ENCODE measurements around the gene GPR158. TPM values are rescaled to one million over a fixed set of nuclear protein-coding genes. Genes with fewer than 3 reads are reported as not detected.

Gene GPR158
- polyA plus RNA-seq, 6 donors from 2014 or later = not detected

DNA sequence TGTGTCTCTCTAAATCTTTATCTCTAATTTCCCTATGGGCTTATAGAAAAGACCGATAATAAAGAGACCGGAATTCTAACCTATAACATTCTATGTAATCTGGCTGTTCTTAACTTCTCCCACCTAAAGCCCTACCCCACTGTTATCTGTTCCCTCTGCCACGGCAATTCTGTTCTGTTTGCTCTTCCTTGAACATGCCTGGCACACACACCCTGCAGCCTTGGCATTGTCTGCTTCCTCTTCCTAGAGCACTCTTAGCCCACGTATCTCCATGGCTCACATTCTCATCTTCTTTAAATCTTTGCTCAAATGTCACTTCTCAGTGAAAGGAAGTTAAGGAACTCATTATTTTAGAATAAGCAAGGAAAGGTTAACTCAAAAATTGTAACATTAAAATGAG, 309.2 kb downstream of the GPR158 start:
- H3K27me3 Mint-ChIP-seq = no peaks in the 10 kb centered on the region
- no peak for ATAC-seq (ENCODE audit: low read depth in 2 of 2)
- no peaks in the 10 kb centered on the region for H3K4me1 Mint-ChIP-seq
- no peaks in the 10 kb centered on the region for H3K36me3 Mint-ChIP-seq
- peaks cover 4 to 11% (median 6%) of the 10 kb centered on the region in 7 donors for H3K9me3 Mint-ChIP-seq
- H3K4me3 Mint-ChIP-seq = no peak overlapping the region
- DNase-seq = no peak
- H3K27ac Mint-ChIP-seq = no peak overlapping the region

DNA sequence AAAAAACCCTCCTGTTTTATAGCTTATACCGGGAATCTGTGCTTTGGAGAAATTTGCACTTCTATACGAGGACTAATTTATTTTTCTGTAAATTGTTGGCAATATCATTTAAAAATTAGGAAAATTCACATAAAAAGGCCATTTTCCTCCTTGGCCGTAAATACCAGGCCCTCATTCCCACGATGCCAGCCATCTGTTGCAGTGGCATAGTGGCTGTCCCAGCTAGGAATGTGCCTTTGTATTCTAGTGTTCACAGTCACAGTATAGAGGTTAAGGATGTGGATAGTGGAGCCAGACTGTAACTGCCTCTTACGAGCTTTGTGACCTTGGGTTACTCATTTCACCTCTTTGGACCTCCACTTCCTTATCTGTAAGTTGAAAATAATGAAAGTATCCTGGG, 312.5 kb downstream of the GPR158 start:
- H3K4me1 Mint-ChIP-seq = no peaks in the 10 kb centered on the region
- peaks cover 2 to 11% (median 6%) of the 10 kb centered on the region in 7 donors for H3K9me3 Mint-ChIP-seq
- DNase-seq (no peak), ATAC-seq (ENCODE audit: low read depth in 2 of 2) (no peak)
- no peak overlapping the region for H3K4me3 Mint-ChIP-seq
- no peaks in the 10 kb centered on the region for H3K36me3 Mint-ChIP-seq
- H3K27me3 Mint-ChIP-seq = no peaks in the 10 kb centered on the region
- H3K27ac Mint-ChIP-seq = no peak overlapping the region

DNA sequence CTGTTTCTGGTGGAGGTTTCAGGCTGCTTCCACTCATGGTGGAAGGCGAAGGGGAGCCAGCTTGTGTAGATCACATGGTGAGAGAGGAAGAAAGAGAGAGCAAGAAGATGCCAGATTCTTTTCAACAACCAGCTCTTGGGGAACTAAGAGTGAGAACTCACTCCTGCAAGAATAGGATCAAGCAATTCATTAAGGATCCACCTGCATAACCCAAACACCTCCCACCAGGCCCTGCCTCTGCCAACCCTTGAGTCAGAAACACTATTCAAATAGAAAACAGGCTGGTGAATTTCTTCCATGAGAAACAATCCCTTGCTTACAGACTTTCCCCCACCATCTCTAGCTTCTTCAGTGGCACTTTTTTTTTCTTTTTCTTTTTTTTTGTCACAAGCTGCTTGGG, 317.2 kb downstream of the GPR158 start:
- Mint-ChIP-seq H3K27ac (peak overlapping the region in 1 of 6 donors; percentile 12), H3K36me3 (no peaks in the 10 kb centered on the region), H3K4me3 (no peak overlapping the region), H3K4me1 (no peaks in the 10 kb centered on the region), H3K9me3 (no peaks in the 10 kb centered on the region), H3K27me3 (no peaks in the 10 kb centered on the region)
- ATAC-seq (ENCODE audit: low read depth in 2 of 2) (no peak), DNase-seq (no peak)

- DNase-seq (no peak), ATAC-seq (ENCODE audit: low read depth in 2 of 2) (no peak)
- no peaks in the 10 kb centered on the region for H3K27me3 Mint-ChIP-seq
- H3K4me3 Mint-ChIP-seq = no peak overlapping the region
- no peaks in the 10 kb centered on the region for H3K9me3 Mint-ChIP-seq
- no peaks in the 10 kb centered on the region for H3K36me3 Mint-ChIP-seq
- no peak overlapping the region for H3K27ac Mint-ChIP-seq
- no peaks in the 10 kb centered on the region for H3K4me1 Mint-ChIP-seq
Measured at GRCh38 chr10:25492680-25493079, 317.9 kb downstream of the GPR158 start.

DNA sequence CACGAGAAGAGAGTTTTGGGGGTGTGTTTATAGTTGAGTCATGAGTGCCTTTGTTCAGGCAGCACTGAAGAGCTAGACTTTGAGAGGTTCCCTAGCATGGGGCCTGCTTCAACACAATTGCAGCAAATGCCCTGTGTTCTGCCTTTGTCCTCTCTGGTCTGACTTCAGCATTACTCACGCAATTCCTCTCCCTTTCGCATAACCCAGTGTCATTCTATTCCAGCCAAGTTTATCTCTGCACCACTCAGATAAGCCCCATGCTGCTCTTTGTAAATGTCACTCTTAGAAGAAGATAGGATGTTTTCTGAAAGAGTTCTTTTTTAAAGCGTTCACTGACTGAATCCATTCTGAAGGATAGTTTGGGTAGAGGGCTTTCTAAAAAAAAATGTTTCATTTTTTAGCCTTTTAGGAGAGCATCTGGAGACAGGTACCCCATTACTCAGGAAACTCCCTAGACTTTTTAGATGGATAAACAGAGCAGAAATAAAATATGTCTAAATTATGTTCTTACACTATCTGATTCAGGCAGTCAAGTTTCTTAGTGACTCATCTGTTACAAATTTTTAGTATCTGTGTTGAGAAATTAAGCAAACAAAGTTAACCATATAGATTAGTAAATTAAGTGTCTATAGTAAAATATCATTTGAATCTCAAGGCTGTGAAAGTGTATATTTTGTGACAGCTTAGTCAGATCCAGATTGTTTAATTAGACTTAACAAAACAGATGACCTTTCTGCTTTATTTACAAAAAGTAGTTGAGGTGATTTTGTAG, 318.5 kb downstream of the GPR158 start:
- DNase-seq = no peak
- Mint-ChIP-seq H3K36me3 (no peaks in the 10 kb centered on the region), H3K27me3 (no peaks in the 10 kb centered on the region), H3K4me3 (no peak overlapping the region), H3K4me1 (no peaks in the 10 kb centered on the region), H3K27ac (no peak overlapping the region), H3K9me3 (no peaks in the 10 kb centered on the region)
- no peak for ATAC-seq (ENCODE audit: low read depth in 2 of 2)

- Mint-ChIP-seq H3K36me3 (no peaks in the 10 kb centered on the region), H3K9me3 (no peaks in the 10 kb centered on the region), H3K4me3 (no peak overlapping the region), H3K27ac (no peak overlapping the region), H3K4me1 (no peaks in the 10 kb centered on the region), H3K27me3 (peaks cover 0 to 1% (median 0%) of the 10 kb centered on the region in 3 donors)
- ATAC-seq (ENCODE audit: low read depth in 2 of 2) = no peak
- no peak for DNase-seq
Measured at GRCh38 chr10:25497246-25497645, 322.4 kb downstream of the GPR158 start.

GRCh38 chr10:25498645-25499044, 323.8 kb downstream of the GPR158 start:
- no peaks in the 10 kb centered on the region for H3K36me3 Mint-ChIP-seq
- no peak overlapping the region for H3K27ac Mint-ChIP-seq
- peaks cover 0 to 3% (median 0%) of the 10 kb centered on the region in 3 donors for H3K27me3 Mint-ChIP-seq
- H3K9me3 Mint-ChIP-seq = no peaks in the 10 kb centered on the region
- ATAC-seq (ENCODE audit: low read depth in 2 of 2) (no peak), DNase-seq (no peak)
- no peaks in the 10 kb centered on the region for H3K4me1 Mint-ChIP-seq
- H3K4me3 Mint-ChIP-seq = no peak overlapping the region

GRCh38 chr10:25501912-25502311, 327.1 kb downstream of the GPR158 start:
- Mint-ChIP-seq H3K36me3 (no peaks in the 10 kb centered on the region), H3K27ac (no peak overlapping the region), H3K9me3 (peaks cover 0 to 3% (median 0%) of the 10 kb centered on the region in 7 donors), H3K4me1 (no peaks in the 10 kb centered on the region), H3K4me3 (no peak overlapping the region), H3K27me3 (peaks cover 0 to 8% (median 0%) of the 10 kb centered on the region in 3 donors)
- DNase-seq (no peak), ATAC-seq (ENCODE audit: low read depth in 2 of 2) (no peak)

- Mint-ChIP-seq H3K27me3 (peaks cover 0 to 8% (median 0%) of the 10 kb centered on the region in 3 donors), H3K9me3 (peaks cover 0 to 3% (median 0%) of the 10 kb centered on the region in 7 donors), H3K4me1 (no peaks in the 10 kb centered on the region), H3K36me3 (no peaks in the 10 kb centered on the region), H3K4me3 (no peak overlapping the region), H3K27ac (no peak overlapping the region)
- DNase-seq (no peak), ATAC-seq (ENCODE audit: low read depth in 2 of 2) (no peak)
Measured at GRCh38 chr10:25502453-25502852, 327.7 kb downstream of the GPR158 start.

DNA sequence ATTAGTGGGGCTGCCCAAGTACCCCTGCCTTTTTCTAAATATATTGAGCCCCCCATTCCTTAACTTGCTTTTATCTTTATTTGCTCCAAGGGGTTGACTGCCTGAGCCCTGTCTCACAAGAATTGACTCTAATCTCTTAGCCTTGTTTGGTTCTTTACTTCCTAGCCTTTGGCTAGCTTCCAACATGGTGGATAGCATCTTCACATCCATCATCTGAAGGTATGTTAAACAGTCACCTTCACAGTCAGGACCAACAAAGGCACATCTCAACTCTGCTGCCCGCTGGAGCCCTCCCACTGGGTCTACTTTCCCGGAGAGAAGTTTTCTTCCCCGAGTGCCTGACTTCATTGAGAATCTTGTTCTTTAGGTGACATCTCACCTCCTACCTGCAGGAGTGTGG, 329.5 kb downstream of the GPR158 start:
- no peaks in the 10 kb centered on the region for H3K4me1 Mint-ChIP-seq
- H3K9me3 Mint-ChIP-seq = peaks cover 0 to 3% (median 0%) of the 10 kb centered on the region in 7 donors
- no peaks in the 10 kb centered on the region for H3K36me3 Mint-ChIP-seq
- no peak overlapping the region for H3K27ac Mint-ChIP-seq
- ATAC-seq (ENCODE audit: low read depth in 2 of 2) = no peak
- no peak overlapping the region for H3K4me3 Mint-ChIP-seq
- DNase-seq = no peak
- H3K27me3 Mint-ChIP-seq = peaks cover 0 to 8% (median 0%) of the 10 kb centered on the region in 3 donors

DNA sequence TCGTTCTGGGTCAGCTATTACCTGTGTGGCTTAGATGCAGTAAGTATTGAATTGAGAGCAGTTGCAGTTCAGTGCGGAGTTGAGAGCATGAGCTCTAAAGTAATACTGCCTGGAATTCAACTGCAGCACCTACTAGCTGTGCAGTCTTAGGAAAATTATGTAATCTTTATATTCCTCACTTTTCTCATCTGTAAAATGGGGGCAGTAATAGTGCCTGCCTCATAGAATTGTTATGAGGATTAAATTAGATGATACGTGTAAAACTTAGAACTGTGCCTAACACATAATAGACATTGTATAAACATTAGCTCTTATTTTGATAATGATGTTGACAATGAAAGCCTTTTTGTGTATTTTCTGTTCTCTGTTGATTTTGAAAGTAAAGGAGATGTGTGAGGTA, 330.0 kb downstream of the GPR158 start:
- no peaks in the 10 kb centered on the region for H3K36me3 Mint-ChIP-seq
- H3K27ac Mint-ChIP-seq = no peak overlapping the region
- no peak overlapping the region for H3K4me3 Mint-ChIP-seq
- no peak for DNase-seq
- peaks cover 0 to 8% (median 0%) of the 10 kb centered on the region in 3 donors for H3K27me3 Mint-ChIP-seq
- no peaks in the 10 kb centered on the region for H3K4me1 Mint-ChIP-seq
- peaks cover 0 to 3% (median 0%) of the 10 kb centered on the region in 7 donors for H3K9me3 Mint-ChIP-seq
- no peak for ATAC-seq (ENCODE audit: low read depth in 2 of 2)

DNA sequence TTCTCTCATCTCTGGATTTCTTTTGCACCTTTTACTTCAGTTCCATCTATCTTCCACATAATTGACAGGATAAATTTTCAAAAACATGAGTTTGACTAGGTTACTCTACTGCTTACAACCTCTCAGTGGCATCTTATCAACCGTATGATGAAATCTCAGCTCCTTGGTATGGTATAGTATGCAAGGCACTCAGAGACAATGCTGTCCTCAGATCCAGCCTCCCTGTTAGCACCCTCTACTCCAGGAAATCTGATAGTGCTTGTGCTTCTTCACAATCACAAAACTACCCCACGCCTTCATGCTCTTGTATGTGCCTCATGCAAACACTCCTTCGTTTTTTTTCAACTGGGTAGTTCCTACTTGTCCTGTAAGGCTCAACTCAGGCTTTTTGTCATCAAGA, 330.7 kb downstream of the GPR158 start:
- ATAC-seq (ENCODE audit: low read depth in 2 of 2) = no peak
- H3K9me3 Mint-ChIP-seq = peaks cover 0 to 3% (median 0%) of the 10 kb centered on the region in 7 donors
- no peak overlapping the region for H3K4me3 Mint-ChIP-seq
- H3K27me3 Mint-ChIP-seq = peaks cover 0 to 8% (median 0%) of the 10 kb centered on the region in 3 donors
- H3K36me3 Mint-ChIP-seq = no peaks in the 10 kb centered on the region
- no peaks in the 10 kb centered on the region for H3K4me1 Mint-ChIP-seq
- no peak overlapping the region for H3K27ac Mint-ChIP-seq
- DNase-seq = no peak

DNA sequence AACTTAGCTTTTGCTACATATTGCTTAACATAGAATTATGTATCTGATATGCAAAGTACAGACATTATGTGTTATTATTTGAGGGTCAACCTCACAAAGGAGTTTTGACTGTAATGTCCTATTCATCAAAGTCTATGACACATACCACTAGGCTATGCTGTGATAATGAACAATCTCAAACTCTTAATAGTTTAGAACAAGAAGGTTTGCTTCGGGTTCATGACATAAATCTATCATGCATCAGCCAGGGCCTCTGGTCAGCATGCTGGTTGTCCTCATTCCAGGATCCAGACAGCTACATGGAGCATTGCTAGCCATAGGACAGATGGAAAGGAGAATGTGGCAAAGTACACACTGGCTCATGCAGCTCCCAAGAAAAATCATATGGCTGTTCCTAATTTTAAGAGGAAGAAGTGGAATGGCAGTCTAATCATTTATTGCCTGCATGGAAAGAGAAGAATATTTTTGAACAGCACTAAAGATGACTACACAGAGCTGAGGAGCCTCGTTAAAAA, 332.1 kb downstream of the GPR158 start:
- H3K27ac Mint-ChIP-seq = peak overlapping the region in 1 of 6 donors; percentile 54
- peaks cover 0 to 3% (median 1%) of the 10 kb centered on the region in 7 donors for H3K9me3 Mint-ChIP-seq
- H3K4me1 Mint-ChIP-seq = no peaks in the 10 kb centered on the region
- H3K27me3 Mint-ChIP-seq = peaks cover 0 to 8% (median 0%) of the 10 kb centered on the region in 3 donors
- DNase-seq (no peak), ATAC-seq (ENCODE audit: low read depth in 2 of 2) (no peak)
- no peak overlapping the region for H3K4me3 Mint-ChIP-seq
- no peaks in the 10 kb centered on the region for H3K36me3 Mint-ChIP-seq

DNA sequence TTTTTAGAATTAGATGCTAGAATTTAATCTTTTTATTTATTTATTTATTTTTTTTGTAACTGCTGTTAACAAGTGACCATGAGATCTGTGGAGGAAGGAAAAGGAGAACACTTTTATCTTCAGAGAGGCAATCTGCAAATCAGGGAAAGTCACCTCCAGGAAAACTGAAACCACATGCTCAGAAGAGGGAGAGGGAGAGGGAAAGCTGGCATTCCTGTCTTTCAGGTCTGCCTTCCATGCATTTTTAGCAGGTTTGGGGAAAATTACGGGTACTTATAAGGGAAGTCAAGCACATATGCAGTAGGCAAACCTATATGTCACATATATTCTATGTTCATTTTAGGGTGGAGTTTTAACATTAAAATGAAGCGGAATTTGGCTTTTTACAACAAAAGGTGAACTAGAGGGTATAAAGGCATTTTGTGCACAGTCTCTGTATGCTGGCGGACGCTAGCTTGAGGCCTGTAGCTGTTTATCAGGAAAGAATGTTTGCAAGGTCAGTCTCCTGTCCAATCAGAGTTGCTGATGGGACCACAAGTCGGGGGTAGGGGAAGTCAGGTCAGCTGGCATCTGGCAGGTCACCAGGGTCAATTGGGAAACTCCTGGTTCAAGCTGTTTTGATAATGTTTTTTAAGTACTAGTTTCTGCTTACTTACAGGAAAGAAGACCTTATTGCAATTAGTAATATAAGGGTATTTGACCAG, 333.5 kb downstream of the GPR158 start:
- ATAC-seq (ENCODE audit: low read depth in 2 of 2) (no peak), DNase-seq (no peak)
- no peak overlapping the region for H3K27ac Mint-ChIP-seq
- H3K4me3 Mint-ChIP-seq = no peak overlapping the region
- H3K4me1 Mint-ChIP-seq = no peaks in the 10 kb centered on the region
- peaks cover 0 to 5% (median 0%) of the 10 kb centered on the region in 3 donors for H3K27me3 Mint-ChIP-seq
- peaks cover 0 to 3% (median 1%) of the 10 kb centered on the region in 7 donors for H3K9me3 Mint-ChIP-seq
- no peaks in the 10 kb centered on the region for H3K36me3 Mint-ChIP-seq
